ENCODE results near the gene MFAP1. TPM values are rescaled to one million over a fixed set of nuclear protein-coding genes. Genes with fewer than 3 reads are reported as not detected.

MFAP1 gene
- total and polyA plus RNA-seq, 10 donors, result 7.9 to 18.8 (median 15.9) TPM

Small RNAs within 50 kb of the gene (microRNA-seq; reads per million reads assigned to microRNA genes)
- 0 reads per million in 3 donors for gene MIR1282

Small RNAs within 50 kb of the gene (small RNA-seq; reads per million reads assigned to genes)
- gene MIR1282 (0 reads per million in 4 donors), gene RF00019 (0 reads per million in 4 donors)

Other genes starting within 250 kb of the MFAP1 start
- 10 to 100 TPM in 6 of 7 donors, 1 to 10 TPM in 1; 9.7 to 62.0 (median 43.7) TPM for gene PPIP5K1, start 234.5 kb downstream of the MFAP1 start, total RNA-seq
- 1 to 10 TPM; 4.5 to 8.2 (median 7.4) TPM for gene PPIP5K1, start 234.5 kb downstream of the MFAP1 start, polyA plus RNA-seq
- not detected for gene CKMT1B, start 230.7 kb downstream of the MFAP1 start, total RNA-seq
- gene CKMT1B, start 230.7 kb downstream of the MFAP1 start, polyA plus RNA-seq, result under 1 TPM; 0.06 to 0.28 (median 0.21) TPM
- gene STRC, start 205.9 kb downstream of the MFAP1 start, total RNA-seq, result 1 to 10 TPM in 1 of 7 donors, under 1 TPM in 6; 0.37 to 1.2 (median 0.79) TPM
- 1 to 10 TPM in 1 of 3 donors, under 1 TPM in 2; 0.41 to 1.9 (median 0.90) TPM for gene STRC, start 205.9 kb downstream of the MFAP1 start, polyA plus RNA-seq
- 10 to 100 TPM in 2 of 7 donors, 1 to 10 TPM in 5; 4.3 to 10.9 (median 8.2) TPM for gene CATSPER2, start 175.8 kb downstream of the MFAP1 start, total RNA-seq
- 1 to 10 TPM; 2.8 to 9.7 (median 8.6) TPM for gene CATSPER2, start 175.8 kb downstream of the MFAP1 start, polyA plus RNA-seq
- gene CKMT1A, start 130.8 kb downstream of the MFAP1 start, total RNA-seq, result under 1 TPM in 2 of 7 donors, not detected in 5; 0.19 to 0.58 TPM
- not detected for gene CKMT1A, start 130.8 kb downstream of the MFAP1 start, polyA plus RNA-seq
- 100 to 1,000 TPM; 116 to 311 (median 263) TPM for gene PDIA3, start 78.3 kb downstream of the MFAP1 start, total RNA-seq
- 100 to 1,000 TPM; 104 to 152 (median 125) TPM for gene PDIA3, start 78.3 kb downstream of the MFAP1 start, polyA plus RNA-seq
- gene ELL3, start 47.7 kb downstream of the MFAP1 start, total RNA-seq, result 1 to 10 TPM; 1.7 to 9.8 (median 3.0) TPM
- gene ELL3, start 47.7 kb downstream of the MFAP1 start, polyA plus RNA-seq, result 10 to 100 TPM in 1 of 3 donors, 1 to 10 TPM in 2; 5.1 to 44.4 (median 6.0) TPM
- gene SERF2, start 32.4 kb downstream of the MFAP1 start, total RNA-seq, result 1,000 to 10,000 TPM in 1 of 7 donors, 100 to 1,000 TPM in 6; 566 to 1,001 (median 658) TPM
- gene SERF2, start 32.4 kb downstream of the MFAP1 start, polyA plus RNA-seq, result 1,000 to 10,000 TPM; 1,442 to 2,199 (median 1,832) TPM
- gene SERINC4, start 24.5 kb downstream of the MFAP1 start, total RNA-seq, result not detected
- under 1 TPM; 0.09 to 0.29 (median 0.24) TPM for gene SERINC4, start 24.5 kb downstream of the MFAP1 start, polyA plus RNA-seq
- 10 to 100 TPM in 4 of 7 donors, 1 to 10 TPM in 3; 7.5 to 29.2 (median 10.1) TPM for gene HYPK, start 24.1 kb downstream of the MFAP1 start, total RNA-seq
- gene HYPK, start 24.1 kb downstream of the MFAP1 start, polyA plus RNA-seq, result 10 to 100 TPM in 1 of 3 donors, 1 to 10 TPM in 2; 2.4 to 35.8 (median 7.8) TPM
- 10 to 100 TPM in 1 of 7 donors, 1 to 10 TPM in 6; 4.7 to 16.3 (median 6.8) TPM for gene WDR76, start 2.3 kb upstream of the MFAP1 start, total RNA-seq
- gene WDR76, start 2.3 kb upstream of the MFAP1 start, polyA plus RNA-seq, result 1 to 10 TPM; 1.5 to 5.2 (median 2.7) TPM

Data from spleen (tissue), 11 donors.